ENCODE data around the gene CBFB.

The CBFB gene

DNA sequence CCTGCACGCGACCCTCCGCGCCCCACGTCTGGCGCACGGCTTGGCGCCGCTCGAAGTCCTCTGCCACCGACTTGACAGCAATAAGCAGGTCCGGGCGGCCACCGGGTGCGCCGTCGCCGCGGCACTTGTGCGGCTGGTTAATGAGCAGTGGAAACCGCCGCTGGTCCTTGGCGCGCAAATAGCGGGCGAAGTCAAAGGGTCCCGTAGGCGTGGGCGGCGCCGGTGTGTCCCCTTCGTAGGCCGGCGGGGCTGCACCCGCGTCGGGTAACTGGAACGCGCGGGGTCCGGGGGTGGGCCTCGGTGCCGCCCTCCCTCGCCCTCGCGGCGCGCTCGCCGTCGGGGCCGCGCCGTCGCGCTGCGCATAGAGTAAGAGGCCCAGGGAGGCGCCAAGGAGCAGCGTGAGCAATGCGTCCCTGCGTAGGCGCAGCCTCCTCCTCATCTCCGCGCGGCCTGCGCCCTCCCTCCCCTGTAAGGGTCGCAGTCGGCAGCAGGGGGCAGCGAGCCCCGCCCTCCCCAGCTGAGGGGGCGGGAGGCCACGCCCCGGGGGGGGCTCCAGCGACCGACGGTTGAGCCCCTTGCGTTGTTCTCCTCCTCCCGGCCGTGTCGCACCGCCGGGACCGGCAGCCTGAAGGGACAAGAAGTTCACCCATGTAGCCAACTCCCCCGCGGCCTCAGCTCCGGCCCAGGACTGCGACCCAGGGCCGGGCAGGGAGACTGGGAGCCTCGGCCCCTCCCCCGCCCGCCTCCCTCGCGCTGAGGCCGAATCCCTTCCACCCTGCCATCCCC lies 121.3 kb downstream of the CBFB start:
- H3K4me3 ChIP-seq (ENCODE audit: low read depth, low read length) = peak overlapping the region; percentile 48
- peak; percentile 59 for DNase-seq (ENCODE audit: low read depth, low spot score)
- in situ Hi-C loops (cut with HindIII; ENCODE audit: low sequenced_read_pairs) = no loop called here
- TF ChIP-seq, protein P1, sequence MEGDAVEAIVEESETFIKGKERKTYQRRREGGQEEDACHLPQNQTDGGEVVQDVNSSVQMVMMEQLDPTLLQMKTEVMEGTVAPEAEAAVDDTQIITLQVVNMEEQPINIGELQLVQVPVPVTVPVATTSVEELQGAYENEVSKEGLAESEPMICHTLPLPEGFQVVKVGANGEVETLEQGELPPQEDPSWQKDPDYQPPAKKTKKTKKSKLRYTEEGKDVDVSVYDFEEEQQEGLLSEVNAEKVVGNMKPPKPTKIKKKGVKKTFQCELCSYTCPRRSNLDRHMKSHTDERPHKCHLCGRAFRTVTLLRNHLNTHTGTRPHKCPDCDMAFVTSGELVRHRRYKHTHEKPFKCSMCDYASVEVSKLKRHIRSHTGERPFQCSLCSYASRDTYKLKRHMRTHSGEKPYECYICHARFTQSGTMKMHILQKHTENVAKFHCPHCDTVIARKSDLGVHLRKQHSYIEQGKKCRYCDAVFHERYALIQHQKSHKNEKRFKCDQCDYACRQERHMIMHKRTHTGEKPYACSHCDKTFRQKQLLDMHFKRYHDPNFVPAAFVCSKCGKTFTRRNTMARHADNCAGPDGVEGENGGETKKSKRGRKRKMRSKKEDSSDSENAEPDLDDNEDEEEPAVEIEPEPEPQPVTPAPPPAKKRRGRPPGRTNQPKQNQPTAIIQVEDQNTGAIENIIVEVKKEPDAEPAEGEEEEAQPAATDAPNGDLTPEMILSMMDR (IDR thresholded peaks at IDR 0.05; ENCODE audit: low read depth, low read length) = no peak
